ENCODE results near the gene NRGN. TPM values are rescaled to one million over a fixed set of nuclear protein-coding genes. Genes with fewer than 3 reads are reported as not detected.
"Not testable (repeated sequence)": the region's sequence is repeated elsewhere in the genome, so short reads cannot be mapped to it uniquely, and the experiment has no call there.

Gene NRGN
- total RNA-seq, 1 experiment from 2014 or later = 9.4 TPM

GRCh38 chr11:124757320-124757719, 17.6 kb downstream of the NRGN start:
- DNase-seq (ENCODE audit: low spot score) = no peak

DNA sequence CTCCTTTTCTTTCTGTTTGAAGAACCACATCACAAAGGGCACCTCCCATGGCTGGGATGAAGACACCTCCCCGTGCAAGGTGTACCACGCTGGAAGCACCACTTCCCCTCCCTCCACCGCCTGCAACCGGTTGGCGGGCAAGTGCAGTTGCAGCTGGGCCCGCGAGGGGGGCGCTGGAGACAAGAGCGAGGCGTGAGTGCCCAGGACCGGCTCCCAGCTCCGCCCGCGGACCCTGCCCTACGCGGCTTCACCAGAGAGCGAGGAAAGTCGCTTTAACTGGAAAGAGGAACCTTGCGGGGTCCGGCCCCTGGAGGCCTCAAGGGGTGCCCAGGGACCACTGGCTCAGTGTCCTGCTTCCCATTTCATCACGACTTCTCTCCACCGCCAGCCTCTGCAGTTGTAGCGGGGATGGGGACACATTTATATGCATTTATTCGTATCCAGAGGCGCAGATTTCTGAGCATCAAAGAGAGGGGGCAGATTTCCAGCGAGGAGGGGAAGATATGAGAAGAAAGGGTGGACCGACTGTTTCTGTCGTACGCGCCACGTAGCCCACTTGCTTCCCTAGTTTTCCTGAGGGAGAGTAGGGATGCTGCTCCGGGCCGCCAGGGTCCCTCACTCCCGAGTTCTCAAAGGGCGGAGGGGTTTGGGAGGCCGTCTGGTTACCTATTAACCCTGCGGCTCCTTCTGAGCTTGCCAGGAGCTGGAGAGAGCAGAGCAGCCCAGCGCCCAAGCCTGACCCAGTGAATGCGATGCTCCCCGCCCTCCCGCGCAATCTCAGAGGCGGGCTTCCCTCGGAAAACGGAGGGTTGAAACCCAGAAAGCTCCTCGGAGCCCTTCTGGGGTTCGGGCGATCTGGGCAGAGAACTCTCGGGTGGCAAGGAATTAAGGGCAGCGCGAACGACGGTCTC, 18.9 kb downstream of the NRGN start:
- DNase-seq (ENCODE audit: low spot score) = no peak

DNA sequence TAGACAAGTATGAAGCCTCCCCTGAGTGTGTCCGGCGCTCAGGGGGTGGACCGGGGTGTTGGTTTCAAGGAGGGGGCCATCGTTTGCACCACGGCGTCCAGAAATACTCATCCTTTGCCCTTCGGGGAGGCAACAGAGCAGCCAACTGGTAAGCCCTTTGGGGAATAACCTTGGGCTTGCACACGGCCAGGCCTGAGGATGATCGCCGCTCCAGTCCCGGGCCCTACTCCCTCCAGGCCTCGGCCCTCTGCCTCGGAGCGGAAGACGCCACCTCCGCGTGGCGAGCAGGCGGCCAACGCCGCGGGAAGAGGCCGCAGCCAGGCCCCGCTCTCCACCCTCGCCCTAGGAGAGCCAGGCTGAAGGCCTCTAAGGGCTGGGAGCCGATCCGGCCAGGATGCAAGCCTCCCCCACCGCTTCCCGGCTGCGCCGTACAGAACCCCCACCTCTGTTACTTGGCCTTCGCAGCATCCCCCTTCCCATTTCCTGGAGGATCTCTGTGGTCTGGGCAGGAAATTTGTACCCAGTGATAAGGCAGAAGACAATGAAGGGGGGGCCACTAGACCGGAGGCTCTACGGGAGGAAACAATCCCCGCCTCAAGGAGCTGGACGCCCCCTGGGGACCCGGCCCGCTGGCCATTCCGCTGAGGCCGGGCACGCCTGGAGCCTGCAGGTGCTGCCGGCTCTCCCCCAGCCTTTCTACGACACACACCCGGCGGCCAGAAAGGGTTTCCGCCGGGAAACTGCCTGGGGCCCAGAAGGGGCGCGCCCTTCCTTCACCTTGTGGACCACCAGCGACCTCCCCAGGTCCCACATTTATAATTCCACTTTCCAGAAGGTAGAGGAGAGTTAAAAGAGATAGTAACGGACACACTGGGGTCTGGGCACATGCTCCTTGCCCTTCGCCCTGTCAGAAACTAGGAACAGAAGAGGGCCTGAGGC, 19.8 kb downstream of the NRGN start:
- no peak for DNase-seq (ENCODE audit: low spot score)

DNA sequence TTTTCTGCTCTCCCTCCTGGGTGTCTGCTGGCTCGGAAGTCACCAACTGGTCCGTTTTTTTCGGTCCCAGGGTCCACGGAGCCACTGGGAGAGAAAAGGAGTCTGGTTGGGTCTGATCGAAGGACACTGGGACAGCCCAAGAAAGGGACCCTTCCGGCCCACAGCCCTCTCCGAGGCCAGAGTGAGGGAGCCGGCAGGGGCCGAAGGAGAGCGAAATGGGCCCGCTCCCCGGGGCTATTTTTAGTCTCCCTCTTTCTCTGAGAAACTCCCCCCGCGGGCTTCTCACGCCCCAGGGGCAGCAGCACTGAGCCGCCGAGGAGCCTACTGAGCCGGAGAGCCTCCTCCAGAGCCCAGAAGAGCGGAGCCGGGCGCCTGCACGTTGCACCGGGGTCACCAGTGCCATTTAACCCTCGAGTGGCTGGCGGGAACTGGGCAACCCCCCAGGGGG, 20.5 kb downstream of the NRGN start:
- DNase-seq (ENCODE audit: low spot score) = no peak

GRCh38 chr11:124760806-124761205, 21.1 kb downstream of the NRGN start:
- no peak for DNase-seq (ENCODE audit: low spot score)

- no peak for DNase-seq (ENCODE audit: low spot score)
Measured at GRCh38 chr11:124761301-124762104, 21.8 kb downstream of the NRGN start.

DNA sequence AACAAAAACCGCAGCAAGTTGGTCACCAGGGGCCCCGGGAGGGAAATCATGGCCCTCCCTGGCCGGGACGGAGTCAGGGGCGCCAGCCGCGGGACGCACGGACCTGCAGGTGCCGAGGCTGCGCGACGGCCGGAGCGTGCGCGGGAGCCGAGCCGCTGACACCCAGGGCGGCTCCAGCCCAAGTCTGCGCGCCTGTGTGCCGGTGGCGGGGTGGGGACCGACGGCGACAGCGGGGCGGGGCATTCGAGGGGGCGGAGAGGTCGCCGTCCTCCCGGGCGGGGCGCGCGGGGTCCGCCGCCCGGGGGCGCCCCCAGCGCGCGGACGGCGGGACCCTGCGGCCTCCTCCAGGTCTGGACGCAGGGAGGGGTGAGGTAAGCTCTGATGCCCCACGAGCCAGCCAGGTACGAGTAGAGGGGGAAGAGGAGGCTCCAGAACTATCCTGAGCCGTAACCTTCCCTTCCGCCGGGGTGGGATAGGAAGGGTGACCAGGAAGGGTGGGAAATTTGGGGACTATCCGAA, 22.4 kb downstream of the NRGN start, which contains the start of gene ESAM:
Gene ESAM, minus strand, starts transcription at position 186 of the 519 bp plus-strand sequence. Its CDS starts 136 bp downstream, at position 50.
- no peak for DNase-seq (ENCODE audit: low spot score)

GRCh38 chr11:124762624-124763155, 22.9 kb downstream of the NRGN start:
- no peak for DNase-seq (ENCODE audit: low spot score)

DNA sequence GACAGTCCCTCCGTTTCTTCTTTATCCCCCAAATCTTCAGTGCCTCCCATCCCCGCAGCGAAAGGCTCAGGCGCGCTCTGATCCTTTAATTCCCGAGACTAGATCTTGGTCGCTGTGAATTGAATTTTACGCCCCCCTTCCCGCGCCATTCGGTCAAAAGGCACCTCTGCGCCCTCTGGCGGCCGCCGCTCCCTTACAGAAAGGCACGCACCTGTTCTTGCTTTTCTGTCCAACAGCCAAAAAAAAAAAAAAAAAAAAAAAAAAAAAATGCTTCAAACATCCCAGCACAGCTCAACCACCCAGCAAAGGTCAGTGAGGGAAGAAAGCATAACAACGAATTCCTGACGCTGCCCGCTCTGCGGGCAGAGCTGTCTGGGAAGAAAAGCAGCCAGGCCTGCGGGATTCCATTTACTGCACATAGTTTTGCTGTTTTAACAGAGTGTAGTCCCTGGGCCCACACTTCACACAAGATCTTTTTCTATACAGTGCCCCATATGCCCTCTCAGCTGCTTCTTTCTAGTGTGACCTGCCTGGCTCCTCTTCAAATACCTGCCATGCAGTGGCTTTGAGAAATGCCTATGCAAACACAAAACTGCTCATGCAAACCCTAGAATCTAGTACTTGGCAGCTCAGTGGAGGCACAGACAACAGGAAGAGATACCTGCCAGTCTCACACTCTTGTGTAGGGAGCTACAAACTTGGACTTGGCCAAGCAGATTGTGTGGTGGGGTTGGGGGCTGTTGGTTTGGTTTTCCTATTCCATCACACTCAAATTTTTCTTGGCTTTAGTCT, 23.6 kb downstream of the NRGN start:
- peak; percentile 36 for DNase-seq (ENCODE audit: low spot score)

DNA sequence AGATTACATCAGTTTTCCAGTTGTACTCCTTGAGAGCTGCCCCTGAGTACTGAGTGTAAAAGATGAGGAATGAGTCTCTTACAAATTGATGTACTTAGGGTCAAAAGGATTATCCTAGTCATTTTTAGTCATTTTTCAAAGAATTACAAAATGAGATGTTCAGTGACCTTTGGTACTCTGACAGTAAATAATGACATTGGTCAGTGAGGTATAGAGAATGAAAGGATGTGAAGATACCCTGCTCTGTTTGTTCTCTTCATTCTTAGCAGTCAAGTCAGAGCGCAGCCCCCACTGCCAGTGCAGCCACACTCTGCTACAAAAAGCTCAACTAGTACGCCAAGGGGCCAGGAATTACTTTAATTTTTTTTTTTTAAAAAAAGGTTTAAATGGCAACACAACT, 26.4 kb downstream of the NRGN start:
- DNase-seq (ENCODE audit: low spot score) = no peak

DNA sequence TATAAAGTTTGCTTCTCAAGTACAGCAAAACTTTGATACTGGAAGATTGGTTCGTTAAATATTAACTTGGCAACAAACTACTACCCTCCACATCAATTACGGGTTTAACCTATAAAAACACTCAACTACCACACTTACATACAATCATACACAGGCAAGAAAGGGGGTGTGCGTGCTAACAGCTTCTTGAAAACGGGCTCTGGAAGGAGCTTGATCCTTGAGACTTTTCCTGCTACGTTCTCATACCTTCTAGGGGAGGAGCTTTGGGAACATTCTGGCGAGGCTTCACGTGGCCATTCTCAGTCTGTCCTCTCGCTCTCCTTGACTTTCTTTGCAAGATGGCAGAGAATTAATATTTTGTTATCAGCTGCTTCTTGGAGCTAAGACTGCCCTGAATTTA, 29.2 kb downstream of the NRGN start:
- DNase-seq (ENCODE audit: low spot score) = no peak

- peak; percentile 78 for DNase-seq (ENCODE audit: low spot score)
Measured at GRCh38 chr11:124769806-124770774, 30.3 kb downstream of the NRGN start.

GRCh38 chr11:124770959-124771358, 31.2 kb downstream of the NRGN start:
- not testable (repeated sequence) for DNase-seq (ENCODE audit: low spot score)

DNA sequence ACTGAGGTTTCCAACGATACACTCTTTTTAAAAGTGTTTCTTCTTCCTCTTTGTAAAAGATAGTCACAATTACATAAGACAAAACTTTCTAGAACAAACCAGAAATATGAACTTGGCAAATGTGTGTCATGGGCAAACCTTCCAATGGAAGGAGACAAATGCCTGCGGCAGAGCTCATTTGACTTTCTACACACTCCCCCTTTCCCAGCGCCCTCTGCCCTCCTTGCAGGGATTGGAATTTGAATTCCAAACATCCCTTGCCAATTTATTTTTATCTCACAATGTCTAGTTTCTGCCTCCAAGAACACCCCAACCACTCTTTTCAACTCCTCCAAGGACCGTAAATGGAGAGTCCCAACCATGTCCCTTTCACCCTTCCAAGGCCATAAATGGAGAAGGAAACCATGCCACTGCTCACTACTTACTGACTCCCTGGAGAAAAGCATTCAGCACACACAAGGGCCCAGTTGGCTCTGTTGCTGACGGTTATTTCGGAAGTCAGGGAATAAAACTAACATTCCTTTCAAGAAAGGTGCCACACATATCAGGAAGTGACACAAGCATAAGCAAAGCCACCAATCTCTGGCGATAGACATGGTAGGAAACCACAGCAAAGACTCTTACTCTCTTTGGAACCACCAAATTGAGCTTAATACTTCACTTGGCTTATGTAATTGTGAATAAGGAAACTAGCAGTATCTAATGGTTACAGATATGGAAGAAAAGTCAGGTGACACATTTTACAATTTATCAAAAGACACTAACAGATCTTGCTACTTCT, 37.3 kb downstream of the NRGN start:
- DNase-seq (ENCODE audit: low spot score) = no peak

GRCh38 chr11:124778281-124778680, 38.5 kb downstream of the NRGN start:
- DNase-seq (ENCODE audit: low spot score) = no peak

- DNase-seq (ENCODE audit: low spot score) = no peak
Measured at GRCh38 chr11:124779568-124779967, 39.8 kb downstream of the NRGN start.

GRCh38 chr11:124783002-124783401, 43.3 kb downstream of the NRGN start:
- no peak for DNase-seq (ENCODE audit: low spot score)

- DNase-seq (ENCODE audit: low spot score) = no peak
Measured at GRCh38 chr11:124784051-124784450, 44.3 kb downstream of the NRGN start.
